ENCODE measurements around the gene SLC25A11. TPM values are rescaled to one million over a fixed set of nuclear protein-coding genes. Genes with fewer than 3 reads are reported as not detected.

SLC25A11 gene
- total and polyA plus RNA-seq, 2 experiments from 2014 or later = 59.5 to 78.7 TPM

GRCh38 chr17:4966844-4967538, 27.1 kb upstream of the SLC25A11 start:
- DNase-seq (ENCODE audit: low spot score) = peak; percentile 99
- no peaks in the 10 kb centered on the region for H4K20me1 ChIP-seq (ENCODE audit: insufficient read depth, poor library complexity, severe bottlenecking)
- peaks cover 22% of the 10 kb centered on the region for H3K4me1 ChIP-seq (ENCODE audit: insufficient read depth)
- H3K4me2 ChIP-seq = peak overlapping the region; percentile 85
- no peak overlapping the region for H2AFZ ChIP-seq
- no peak for TF ChIP-seq EZH2phosphoT487 (IDR thresholded peaks at IDR 0.05; ENCODE audit: low read depth, severe bottlenecking, unreplicated experiment)
- no peak for TF ChIP-seq EZH2 (IDR thresholded peaks at IDR 0.05; ENCODE audit: borderline replicate concordance)
- TF ChIP-seq, protein P1, sequence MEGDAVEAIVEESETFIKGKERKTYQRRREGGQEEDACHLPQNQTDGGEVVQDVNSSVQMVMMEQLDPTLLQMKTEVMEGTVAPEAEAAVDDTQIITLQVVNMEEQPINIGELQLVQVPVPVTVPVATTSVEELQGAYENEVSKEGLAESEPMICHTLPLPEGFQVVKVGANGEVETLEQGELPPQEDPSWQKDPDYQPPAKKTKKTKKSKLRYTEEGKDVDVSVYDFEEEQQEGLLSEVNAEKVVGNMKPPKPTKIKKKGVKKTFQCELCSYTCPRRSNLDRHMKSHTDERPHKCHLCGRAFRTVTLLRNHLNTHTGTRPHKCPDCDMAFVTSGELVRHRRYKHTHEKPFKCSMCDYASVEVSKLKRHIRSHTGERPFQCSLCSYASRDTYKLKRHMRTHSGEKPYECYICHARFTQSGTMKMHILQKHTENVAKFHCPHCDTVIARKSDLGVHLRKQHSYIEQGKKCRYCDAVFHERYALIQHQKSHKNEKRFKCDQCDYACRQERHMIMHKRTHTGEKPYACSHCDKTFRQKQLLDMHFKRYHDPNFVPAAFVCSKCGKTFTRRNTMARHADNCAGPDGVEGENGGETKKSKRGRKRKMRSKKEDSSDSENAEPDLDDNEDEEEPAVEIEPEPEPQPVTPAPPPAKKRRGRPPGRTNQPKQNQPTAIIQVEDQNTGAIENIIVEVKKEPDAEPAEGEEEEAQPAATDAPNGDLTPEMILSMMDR (IDR thresholded peaks at IDR 0.05; ENCODE audit: poor library complexity) = no peak
- H3K36me3 ChIP-seq (replicated peaks; ENCODE audit: insufficient read depth, low read depth) = no peaks in the 10 kb centered on the region
- no peaks in the 10 kb centered on the region for H3K9me2 ChIP-seq (replicated peaks; ENCODE audit: insufficient read depth)
- H3K4me3 ChIP-seq = peak overlapping the region; percentile 31
- no peaks in the 10 kb centered on the region for H3K27me3 ChIP-seq
- H3K9me3 ChIP-seq (ENCODE audit: low read depth) = no peaks in the 10 kb centered on the region
- peaks cover 65% of the 10 kb centered on the region for H3K79me2 ChIP-seq
- peak overlapping the region; percentile 93 for H3K27ac ChIP-seq
- WGBS (ENCODE audit: low lambda C conversion rate, missing lambda C conversion rate) = under 1% methylated on average over 42 of the region's 42 CpGs

DNA sequence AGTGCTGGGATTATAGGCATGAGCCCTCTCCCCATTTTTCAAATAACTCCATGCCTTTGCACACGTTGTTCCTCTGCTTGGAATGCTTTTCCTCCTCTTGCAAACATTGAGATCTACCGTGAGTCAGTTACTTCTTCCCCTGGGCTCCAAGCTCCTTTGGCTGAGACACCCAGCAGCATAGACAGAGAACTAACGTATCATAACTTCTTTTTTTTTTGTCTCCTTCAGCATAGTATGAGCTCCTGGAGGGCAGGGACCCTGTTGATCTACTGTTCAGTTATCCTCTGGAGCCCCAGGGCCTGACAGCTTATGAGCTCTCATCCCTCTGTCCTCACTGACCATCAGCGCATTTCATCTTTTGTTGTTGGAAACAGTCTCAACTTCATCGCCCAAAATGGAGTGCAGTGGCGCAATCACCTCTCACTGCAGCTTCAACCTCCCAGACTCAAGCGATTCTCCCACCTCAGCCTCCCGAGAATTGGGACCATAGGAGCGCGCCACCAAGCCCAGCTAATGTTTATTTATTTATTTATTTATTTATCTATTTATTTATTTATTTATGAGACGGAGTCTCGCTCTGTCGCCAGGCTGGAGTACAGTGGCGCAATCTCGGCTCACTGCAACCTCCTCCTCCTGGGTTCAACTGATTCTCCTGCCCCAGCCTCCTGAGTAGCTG, 25.6 kb upstream of the SLC25A11 start:
- Histone ChIP-seq H3K27me3 (no peaks in the 10 kb centered on the region), H3K9me2 (replicated peaks; ENCODE audit: insufficient read depth) (no peaks in the 10 kb centered on the region), H3K79me2 (peaks cover 49% of the 10 kb centered on the region), H3K4me3 (no peak overlapping the region), H3K4me1 (ENCODE audit: insufficient read depth) (peaks cover 20% of the 10 kb centered on the region), H4K20me1 (ENCODE audit: insufficient read depth, poor library complexity, severe bottlenecking) (no peaks in the 10 kb centered on the region), H2AFZ (no peak overlapping the region), H3K4me2 (peak overlapping the region; percentile 85), H3K27ac (peak overlapping the region; percentile 90), H3K9me3 (ENCODE audit: low read depth) (no peaks in the 10 kb centered on the region), H3K36me3 (replicated peaks; ENCODE audit: insufficient read depth, low read depth) (no peaks in the 10 kb centered on the region)
- 98% methylated on average over 15 of the region's 15 CpGs for WGBS (ENCODE audit: low lambda C conversion rate, missing lambda C conversion rate)
- TF ChIP-seq EZH2 (IDR thresholded peaks at IDR 0.05; ENCODE audit: borderline replicate concordance) (no peak), EZH2phosphoT487 (IDR thresholded peaks at IDR 0.05; ENCODE audit: low read depth, severe bottlenecking, unreplicated experiment) (no peak)
- TF ChIP-seq, protein P1 (IDR thresholded peaks at IDR 0.05; ENCODE audit: poor library complexity) = no peak
- DNase-seq (ENCODE audit: low spot score) = no peak

- no peak for DNase-seq (ENCODE audit: low spot score)
- Histone ChIP-seq H2AFZ (no peak overlapping the region), H4K20me1 (ENCODE audit: insufficient read depth, poor library complexity, severe bottlenecking) (no peaks in the 10 kb centered on the region), H3K27ac (no peak overlapping the region), H3K79me2 (peaks cover 15% of the 10 kb centered on the region), H3K36me3 (replicated peaks; ENCODE audit: insufficient read depth, low read depth) (no peaks in the 10 kb centered on the region), H3K9me2 (replicated peaks; ENCODE audit: insufficient read depth) (no peaks in the 10 kb centered on the region), H3K27me3 (no peaks in the 10 kb centered on the region), H3K4me1 (ENCODE audit: insufficient read depth) (no peaks in the 10 kb centered on the region), H3K4me2 (no peak overlapping the region), H3K9me3 (ENCODE audit: low read depth) (no peaks in the 10 kb centered on the region), H3K4me3 (no peak overlapping the region)
- TF ChIP-seq, protein P1 (IDR thresholded peaks at IDR 0.05; ENCODE audit: poor library complexity) = no peak
- WGBS (ENCODE audit: low lambda C conversion rate, missing lambda C conversion rate) = 85% methylated on average over 9 of the region's 9 CpGs
Measured at GRCh38 chr17:4960279-4960922, 20.6 kb upstream of the SLC25A11 start.
